Posterior cingulate gyrus (tissue), 11 donors: ENCODE data around the gene BCL2L11.

ENCODE experiments used
- DNase-seq, 10 donors: peaks; one replicate each; pipeline versions ENCODE4 v3.0.0 to v3.0.0-alpha.2; 2020 to 2021; ENCODE audit warnings: mixed read lengths in 3 of 10
- intact Hi-C: fragments of 100-400 bp; cut with DNase I; formaldehyde crosslinking; loops from one replicate; pipeline ENCODE4 v1.15.1; 2023

BCL2L11 gene

DNA sequence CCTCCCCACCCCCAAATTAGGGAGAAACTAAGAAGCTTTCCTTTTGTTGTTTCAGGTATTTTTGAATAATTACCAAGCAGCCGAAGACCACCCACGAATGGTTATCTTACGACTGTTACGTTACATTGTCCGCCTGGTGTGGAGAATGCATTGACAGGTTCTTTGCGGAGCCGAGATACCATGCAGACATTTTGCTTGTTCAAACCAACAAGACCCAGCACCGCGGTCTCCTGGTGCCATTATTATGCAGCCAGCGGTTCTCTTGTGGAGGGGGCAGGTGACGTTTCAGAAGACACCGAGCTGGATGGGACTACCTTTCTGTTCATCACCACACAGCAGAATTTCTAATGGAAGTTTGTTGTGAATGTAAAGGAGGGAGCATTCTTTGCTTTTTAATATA lies 43.4 kb downstream of the BCL2L11 start:
- no peak for DNase-seq
- intact Hi-C loops, result loop anchor here (5.0 kb wide), 1 partner anchor 42 kb away; the partner anchor contains the start of gene BCL2L11

DNA sequence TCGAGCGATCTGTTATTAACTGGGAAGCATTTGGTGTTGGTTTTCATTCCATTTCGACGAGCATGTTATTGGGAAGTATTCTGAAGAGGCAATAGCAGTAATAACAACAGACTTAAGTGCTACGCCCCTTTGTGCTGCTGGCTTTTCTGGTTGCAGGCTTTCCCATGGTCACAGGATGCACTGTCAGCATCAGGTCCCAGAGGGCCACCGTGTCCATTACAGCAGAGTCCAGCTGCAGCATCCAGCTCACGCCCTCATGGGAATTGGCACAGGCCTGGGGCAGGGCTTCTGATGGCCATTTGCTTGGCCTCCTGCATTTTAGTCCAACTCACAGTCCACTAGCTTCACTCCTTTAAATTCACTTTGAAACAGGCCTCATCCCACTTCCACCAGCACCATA lies 44.4 kb downstream of the BCL2L11 start:
- DNase-seq, result no peak
- intact Hi-C loops, result no loop called here

DNA sequence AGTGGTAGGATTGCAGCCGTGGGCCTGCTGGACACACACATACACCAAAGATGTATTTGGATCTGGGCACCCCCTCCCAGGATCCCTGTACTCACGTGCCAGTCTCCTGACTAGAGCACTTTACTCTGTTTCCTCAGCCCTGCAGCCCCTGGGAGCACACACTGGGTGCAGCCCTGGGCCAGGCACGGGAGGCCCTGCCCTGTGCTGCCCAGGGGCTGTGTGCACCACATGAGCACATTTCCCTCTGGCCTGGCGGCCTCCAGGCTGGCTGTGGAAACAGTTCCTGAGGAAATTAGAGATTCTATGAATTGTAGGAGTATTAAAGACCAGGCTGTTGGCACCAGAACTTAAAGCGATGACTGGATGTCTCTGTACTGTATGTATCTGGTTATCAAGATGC lies 45.4 kb downstream of the BCL2L11 start:
- DNase-seq, result no peak
- intact Hi-C loops, result no loop called here

DNA sequence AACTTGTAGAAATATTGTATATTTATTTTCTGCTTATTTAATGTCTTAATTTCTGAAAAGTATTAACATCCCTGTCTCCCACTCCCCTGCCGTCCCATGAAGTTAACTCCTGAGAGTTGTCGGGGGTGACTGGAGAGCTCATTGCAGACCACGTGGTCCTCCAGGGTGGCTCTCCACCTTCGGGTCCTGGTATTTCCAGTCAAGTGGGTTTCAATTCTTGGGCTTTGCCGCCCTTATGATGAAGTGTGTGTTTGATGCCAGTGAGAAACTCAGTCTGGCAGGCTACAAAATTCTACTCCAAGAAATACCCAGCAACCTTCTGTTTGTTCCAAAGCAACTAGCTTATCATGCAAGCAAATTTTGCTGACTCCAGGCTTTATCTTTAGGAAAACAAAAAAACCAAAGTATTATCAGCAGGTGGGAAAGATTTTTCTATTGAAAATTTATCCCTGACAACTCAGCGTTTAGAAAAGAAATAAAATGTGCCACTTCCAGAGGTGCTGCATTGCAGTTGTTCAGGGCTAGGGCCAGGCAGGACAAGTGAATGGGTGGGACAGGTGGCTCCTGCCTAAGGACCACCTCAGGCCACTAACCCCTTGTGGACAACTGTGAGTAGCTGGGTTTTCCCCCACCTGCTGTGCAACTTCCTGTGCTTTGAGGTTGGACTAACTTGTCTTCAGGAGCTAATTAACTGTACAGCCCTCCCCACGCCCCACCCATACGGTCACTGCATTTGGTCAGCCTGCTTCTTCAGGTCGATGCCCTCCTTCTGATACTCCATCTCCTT lies 46.6 kb downstream of the BCL2L11 start:
- intact Hi-C loops, result no loop called here
- no peak for DNase-seq

DNA sequence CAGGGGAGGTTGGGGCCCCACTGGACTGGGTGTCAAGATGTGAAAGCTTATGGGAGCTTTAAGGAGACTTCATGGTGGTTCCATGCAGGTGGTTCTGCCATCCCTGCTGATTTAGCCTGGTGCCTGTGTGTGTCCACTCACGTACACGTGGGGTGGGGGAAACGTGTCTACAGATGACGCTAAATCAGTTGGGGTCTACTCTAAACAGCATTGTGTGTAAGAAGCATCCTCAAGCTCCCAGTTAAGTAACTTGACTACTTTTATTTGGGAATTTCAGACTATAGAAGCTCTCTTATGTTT lies 47.1 kb downstream of the BCL2L11 start:
- DNase-seq, result no peak
- intact Hi-C loops, result no loop called here

DNA sequence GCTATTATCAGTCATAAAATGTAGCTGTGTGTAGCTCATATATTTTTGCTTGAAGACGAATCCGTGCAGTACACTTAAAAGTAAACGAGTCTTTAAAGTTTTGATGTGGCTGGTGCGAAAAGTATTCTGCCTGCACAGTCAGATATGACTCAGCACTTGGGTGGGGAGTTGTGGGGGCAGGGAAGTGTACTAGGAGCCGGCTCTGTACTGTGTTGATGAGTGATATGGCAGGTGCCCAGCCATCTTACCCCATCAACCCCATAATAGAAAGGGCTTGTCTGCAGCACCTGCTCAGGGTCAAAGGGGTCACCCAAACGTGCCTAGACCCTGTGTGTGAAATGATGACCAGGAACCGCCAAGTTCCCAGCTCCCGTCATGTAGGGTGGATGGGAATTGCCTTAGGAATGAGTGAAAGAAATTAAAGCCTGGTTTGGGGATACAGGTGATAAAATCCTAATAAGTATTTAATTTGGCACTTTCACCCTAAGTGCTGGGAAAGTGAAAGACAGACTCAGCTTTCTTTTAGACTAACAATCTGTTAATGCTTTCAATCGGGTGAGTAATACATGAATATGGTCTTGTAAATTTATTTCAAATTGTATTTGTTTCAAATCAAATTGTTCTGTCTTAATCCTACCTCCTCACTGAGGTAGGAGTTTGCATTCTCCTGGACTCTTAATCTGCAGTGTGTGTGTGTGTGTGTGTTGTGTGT lies 48.0 kb downstream of the BCL2L11 start:
- peak in 2 of 10 donors; percentile 19 to 35 for DNase-seq
- intact Hi-C loops, result no loop called here

DNA sequence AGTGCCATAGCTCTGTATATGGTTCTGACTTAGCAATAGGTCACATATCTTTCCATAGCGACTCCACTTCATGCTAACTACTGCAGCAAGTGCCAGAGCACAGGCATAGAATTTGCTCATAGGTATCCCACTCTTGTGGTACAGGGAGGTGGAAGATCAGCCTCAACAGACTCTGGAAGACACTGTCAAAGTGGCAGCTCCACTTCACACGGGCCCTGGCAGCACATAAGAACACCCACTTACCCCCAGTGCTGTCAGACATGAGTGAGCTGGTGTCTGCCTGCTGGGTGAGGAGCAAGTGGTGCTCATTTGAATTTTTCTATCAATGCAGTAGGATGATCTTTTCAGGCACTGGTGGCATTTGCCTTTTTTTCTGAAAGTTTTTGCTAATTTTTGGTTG lies 48.6 kb downstream of the BCL2L11 start:
- no peak for DNase-seq
- intact Hi-C loops, result no loop called here

DNA sequence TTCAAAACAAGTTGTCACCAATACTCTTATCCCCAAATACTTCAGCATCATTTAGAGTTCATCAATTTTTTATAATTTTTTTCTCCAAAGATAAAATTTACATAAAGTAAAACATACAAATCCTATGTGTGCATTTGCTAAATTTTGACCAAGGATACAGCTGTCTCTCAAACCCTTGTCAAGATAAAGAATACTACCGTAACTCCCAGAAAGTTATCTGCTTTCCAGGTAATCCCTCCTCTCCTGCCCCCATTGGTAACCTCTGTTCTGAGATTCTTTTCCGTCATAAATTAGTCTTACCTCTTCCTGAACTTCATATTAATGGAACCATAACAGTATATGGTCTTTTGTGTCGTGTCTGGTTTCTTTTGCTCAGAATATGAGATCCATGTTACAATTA lies 49.2 kb downstream of the BCL2L11 start:
- intact Hi-C loops, result no loop called here
- no peak for DNase-seq

DNA sequence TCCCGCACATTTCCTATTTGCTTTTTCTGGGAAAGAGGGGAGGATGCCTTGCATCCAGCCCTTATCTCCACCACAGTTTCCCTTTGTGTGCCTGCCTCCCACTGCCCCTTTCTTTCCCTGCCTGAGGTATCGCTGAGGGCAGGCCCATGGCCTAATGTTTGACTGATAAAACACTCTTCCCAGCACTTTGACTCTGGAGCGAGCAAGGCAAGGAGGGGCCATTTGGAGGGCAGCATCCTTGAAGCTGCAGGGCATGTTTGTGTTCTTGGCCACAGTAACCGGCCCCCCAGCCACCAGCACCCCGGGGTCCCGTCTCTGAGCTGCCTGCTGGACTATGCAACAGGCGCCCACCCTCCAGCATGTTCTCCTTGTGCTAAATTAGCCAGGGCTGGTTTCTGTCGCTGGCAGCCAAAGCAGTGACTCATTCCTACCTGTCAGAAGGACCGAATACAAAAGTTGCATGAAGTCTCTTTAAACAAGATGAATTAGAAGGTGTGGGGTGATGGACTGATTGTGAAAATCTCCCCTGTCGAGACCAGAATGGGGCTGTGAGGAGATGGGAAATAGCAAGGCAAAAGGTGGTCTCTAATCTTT lies 50.7 kb downstream of the BCL2L11 start:
- no peak for DNase-seq
- intact Hi-C loops, result no loop called here

DNA sequence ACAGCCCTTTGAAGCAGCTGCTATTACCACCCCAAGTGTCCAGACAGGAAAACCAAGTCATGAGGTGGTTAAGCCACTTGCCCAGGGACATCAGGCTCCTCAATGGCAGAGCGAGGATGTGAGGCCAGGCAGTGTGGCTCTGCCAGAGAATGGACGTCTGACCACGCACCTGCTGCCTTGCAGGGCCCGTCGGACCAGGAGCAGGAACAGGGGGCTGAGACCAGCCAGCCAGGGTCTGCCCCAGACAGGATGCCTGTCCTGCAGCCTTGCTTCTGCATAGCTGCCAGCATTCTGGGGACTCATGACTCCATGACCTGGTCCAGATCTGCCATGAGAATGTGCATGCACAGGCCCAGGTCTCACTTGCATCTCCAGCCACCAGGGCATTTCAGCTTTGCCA lies 52.0 kb downstream of the BCL2L11 start:
- intact Hi-C loops, result no loop called here

DNA sequence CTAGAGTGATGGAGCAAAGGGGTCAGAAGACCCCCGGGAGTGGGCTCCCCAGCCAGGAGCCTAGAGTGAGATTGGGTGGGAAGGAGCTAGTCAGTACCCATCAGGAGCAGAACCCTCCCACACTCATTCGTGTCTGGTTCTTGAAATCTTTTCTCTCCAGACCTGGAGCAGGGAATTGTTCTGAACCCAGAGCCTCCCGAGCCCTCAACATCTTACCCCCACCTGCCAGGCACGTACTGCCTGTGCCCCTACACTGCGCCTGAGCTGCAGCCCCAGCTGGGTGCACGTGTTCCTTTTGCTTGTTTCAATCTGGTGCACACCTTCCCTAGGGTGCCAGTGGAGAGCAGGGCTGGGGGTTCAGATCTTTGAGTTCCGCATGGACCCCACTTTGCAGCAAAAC lies 52.6 kb downstream of the BCL2L11 start:
- intact Hi-C loops, result no loop called here
- DNase-seq, result no peak

More for the DNA sequence above, 52.0 kb downstream of the BCL2L11 start:
- DNase-seq, result no peak

DNA sequence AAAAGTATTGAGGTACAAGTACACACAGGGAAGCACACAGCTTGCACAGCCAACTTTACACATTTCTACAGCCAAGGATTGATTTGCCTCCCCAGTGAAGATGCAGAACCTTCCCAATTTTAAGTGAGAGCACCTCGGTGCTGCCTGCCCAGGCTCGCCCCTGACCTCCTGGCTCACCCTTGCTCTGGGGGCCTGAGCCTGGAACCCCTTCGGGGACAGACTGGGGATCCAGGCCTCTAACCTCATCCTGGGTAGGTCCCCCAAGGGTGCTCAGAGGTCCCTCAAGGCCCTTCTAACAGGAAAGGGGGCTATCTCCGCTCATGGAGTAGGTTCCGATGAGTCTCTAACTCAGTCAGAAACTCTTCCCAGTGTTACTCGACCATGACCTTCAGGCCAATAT lies 53.1 kb downstream of the BCL2L11 start:
- intact Hi-C loops, result no loop called here
- no peak for DNase-seq

DNA sequence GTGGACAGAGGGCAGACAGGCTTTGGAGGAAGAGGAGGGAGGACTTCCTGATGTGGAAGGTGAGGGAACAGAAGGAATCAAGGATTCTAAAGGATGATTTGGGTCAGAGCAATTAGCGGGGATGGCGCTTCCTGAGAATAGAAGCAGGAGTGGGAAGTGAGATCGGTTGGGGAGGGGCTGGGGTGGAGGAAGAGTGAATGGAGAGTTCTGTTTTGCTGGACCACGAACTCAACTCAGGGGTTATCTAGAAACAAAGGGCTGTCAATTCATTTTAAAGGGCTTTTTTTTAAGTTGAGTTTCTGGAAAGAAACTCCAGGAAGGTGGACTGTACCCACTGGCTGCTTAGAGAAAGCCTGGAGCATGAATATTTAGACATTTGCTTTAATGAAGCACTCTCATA lies 54.9 kb downstream of the BCL2L11 start:
- DNase-seq, result no peak
- intact Hi-C loops, result no loop called here

DNA sequence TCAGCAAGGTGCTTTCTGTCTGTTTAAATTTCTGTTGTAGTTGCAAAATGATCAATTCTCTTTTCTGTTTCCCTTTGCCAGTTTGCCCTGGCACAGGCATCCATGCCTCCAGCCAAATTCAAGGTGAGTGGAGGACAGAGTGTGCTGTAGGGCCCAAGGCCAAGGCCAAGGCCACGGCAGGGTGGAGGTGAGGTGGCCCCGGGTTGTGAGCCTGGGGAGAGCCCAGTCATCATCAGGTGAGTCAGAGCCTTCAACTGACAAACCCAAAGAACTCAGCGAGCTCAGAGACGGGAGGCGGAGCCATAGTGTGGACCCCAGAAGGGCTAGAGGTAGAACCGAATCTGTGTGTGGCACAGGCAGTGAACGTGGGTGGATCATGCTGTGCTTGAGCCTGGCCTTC lies 55.7 kb downstream of the BCL2L11 start:
- no peak for DNase-seq
- intact Hi-C loops, result no loop called here

DNA sequence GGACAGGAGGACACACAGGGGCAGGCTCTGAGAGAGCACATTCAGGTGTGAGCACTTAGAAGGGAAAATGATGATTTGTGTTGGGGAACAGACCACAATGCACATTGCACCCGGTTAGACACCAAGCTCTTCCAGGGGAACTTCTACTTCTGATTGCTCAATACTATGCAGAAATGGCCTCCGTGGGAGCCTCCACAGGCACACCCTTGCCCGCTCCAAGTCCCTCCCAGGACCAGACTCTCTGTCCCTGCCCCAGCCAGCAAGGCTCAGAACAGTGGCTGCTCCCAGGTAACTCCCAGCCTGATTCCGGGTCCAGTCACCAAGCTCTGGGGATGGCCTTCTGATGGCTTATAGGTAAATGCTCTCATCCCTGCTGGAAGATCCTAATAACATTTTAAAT lies 56.2 kb downstream of the BCL2L11 start:
- intact Hi-C loops, result no loop called here
- DNase-seq, result no peak

DNA sequence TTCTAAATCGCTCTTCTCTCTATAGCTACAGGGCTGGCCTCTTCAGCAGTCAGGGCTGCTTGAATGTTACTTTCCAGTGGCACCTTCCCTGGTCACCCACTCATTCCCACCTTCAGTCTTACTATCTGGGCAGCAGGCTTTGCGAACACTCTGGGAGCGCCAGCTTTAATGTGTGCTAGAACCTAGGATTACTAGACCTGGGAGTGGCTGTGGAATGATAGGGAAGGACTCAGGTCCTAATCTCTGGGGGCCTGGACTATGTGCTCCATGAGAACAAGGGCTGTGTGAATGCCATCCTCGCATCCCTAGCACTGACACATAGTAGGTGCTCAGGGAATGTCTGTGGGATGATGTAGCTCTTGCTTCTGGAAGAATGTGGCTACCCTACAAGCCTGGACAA lies 57.6 kb downstream of the BCL2L11 start:
- intact Hi-C loops, result no loop called here
- no peak for DNase-seq

DNA sequence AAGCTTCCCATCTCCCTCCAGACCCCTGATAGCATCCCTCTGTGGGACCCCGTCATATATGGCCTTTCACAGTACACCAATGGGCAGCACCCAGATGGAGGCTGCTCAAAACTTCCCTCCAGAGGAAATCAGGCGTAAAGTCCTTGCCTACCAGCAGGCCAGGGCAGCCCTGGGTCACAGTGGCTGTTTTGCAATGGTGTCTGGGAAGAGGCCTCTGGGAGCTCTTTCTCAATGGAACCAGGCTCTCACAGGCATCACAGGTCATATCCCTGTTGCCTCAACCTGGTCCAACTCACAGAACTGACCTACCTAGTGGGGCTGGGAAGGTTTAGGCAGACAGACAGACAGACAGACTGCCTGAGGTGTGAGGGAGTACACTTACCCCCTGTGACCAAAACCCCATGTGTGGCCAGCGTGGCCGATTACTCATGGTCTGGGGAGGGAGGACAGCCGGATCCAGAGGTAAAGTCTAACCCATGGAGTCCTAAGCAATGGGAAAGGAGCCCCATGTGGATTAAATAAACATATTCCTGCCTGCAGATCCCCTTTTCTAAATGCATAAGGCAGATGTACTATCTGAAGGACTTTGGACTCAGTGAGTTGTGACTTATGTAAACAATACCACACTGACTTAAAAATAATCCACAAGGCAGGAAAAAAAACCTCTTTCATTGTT lies 58.2 kb downstream of the BCL2L11 start:
- intact Hi-C loops, result no loop called here
- DNase-seq, result no peak

DNA sequence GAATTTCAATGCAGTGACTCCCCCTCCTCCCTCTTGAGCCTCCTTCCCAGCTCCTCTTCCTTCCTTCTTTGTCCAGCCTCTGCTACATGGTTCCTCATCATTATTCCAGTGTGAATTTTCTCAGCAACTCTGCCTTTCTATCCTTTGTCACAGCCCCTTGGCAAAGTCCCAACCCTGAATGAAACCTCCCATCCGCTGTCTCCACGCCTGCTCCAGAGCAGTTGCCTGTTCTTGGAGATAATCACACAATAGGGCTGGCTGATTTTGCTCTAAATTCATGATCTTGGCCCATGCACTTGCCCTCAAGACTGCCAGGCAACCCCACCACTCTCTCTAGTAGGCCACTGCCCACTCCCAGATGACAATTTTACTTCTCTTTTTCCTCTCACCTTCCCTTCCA lies 61.4 kb downstream of the BCL2L11 start:
- no peak for DNase-seq

DNA sequence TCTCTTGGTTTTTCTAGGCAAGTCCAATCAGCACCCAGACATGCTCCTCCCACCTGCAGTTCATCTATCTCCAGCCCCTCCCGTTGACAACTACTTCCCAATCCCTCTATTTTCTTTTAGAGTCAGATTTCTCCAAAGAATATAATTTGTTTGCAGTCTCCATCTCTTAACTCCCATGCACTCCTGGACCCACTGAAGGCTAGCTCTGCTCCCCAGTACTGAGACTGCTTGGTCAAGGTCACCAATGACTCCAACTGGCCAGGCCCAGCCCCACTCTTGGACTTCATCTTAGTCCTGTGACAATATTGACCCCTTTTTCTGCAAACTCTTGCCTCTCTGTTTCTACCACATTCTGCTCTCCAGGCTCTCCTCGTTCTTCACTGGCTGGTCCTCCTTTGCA lies 62.0 kb downstream of the BCL2L11 start:
- no peak for DNase-seq
- intact Hi-C loops, result no loop called here

More for the DNA sequence above, 61.4 kb downstream of the BCL2L11 start:
- intact Hi-C loops, result no loop called here

DNA sequence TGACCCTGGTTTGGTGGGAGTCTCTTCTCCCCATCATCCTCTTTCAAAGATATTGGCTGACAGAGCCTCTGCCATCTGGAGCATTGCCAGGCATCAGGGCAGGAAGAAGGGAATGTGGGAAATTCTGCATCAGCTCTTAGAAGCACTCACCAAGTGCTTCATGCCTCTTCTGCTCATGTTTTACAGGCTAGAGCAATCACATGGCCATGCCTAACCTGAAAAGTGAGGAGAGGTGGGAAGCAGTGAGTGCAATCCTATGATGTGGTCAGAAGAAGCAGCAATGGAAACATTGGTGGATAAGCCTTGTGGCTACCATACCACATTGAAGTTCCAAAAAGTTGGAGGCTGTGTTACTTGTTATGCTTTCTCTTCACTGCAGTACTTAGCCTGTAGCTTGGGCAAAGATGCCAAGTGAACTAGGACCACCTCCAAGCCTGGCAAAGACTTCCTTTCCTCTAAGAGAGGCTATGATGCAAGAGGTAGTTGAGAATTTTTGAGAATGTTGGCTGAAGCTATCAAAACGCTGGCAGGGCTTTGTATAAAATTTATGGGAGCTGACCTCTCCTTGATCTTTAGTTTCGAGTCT lies 64.1 kb downstream of the BCL2L11 start:
- DNase-seq, result no peak
- intact Hi-C loops, result no loop called here

DNA sequence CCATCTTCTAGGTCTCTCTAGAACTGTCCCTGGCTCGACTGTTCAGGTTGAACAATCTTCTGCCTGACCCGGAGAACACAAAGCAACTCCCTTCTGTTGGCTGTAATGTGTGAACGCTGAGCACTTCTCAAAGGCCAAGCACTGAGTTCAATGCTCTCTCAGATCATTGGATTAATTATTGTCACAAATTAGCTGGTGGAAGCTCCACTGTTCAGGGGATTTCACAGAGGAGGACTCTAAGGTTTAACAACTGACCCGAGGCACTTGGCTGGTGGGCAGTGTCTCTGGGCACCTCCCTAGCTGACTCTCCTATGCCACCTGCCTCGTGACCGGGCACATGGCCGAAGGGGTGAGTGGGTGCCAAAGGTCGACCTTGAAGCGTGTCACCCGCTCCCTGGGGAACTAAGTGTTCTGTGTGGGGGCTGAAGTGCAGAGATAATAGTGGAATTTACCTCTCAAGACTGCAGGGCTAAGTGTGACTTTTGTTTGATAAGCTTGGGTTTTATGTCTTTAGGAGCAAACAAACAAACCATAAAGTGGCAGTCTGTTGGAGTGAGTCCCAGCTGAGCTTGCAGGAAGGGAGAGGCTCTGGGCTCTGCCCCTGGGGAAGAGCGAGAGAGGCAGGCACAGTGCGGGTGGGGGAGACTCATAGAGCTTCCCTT lies 64.8 kb downstream of the BCL2L11 start:
- no peak for DNase-seq
- intact Hi-C loops, result no loop called here
